Measurements from ENCODE around the gene DLGAP4. TPM values are rescaled to one million over a fixed set of nuclear protein-coding genes. Genes with fewer than 3 reads are reported as not detected.
A peak's percentile ranks its signal among the peaks of the same experiment; 100 is the strongest.

The DLGAP4 gene
- total RNA-seq, 1 donor from 2014 or later, result 61.2 TPM

- no peak for TF ChIP-seq CTCF (IDR thresholded peaks at IDR 0.05)
- H3K36me3 ChIP-seq, result no peaks in the 10 kb centered on the region
- H3K4me3 ChIP-seq, result no peak overlapping the region
- H3K27ac ChIP-seq, result no peak overlapping the region
- no peaks in the 10 kb centered on the region for H3K9me3 ChIP-seq
- peaks cover 6% of the 10 kb centered on the region for H3K4me1 ChIP-seq
- intact Hi-C loops (cut with DNase I), result no loop called here
- ATAC-seq (no peak), DNase-seq (peak; percentile 45)
- peaks cover 69% of the 10 kb centered on the region for H3K27me3 ChIP-seq
Observed at GRCh38 chr20:36311141-36311853, 5.2 kb downstream of the DLGAP4 start.

- peaks cover 62% of the 10 kb centered on the region for H3K27me3 ChIP-seq
- H3K36me3 ChIP-seq, result no peaks in the 10 kb centered on the region
- intact Hi-C loops (cut with DNase I), result no loop called here
- H3K9me3 ChIP-seq, result no peaks in the 10 kb centered on the region
- TF ChIP-seq CTCF (IDR thresholded peaks at IDR 0.05), result no peak
- H3K27ac ChIP-seq, result no peak overlapping the region
- DNase-seq (peak; percentile 43), ATAC-seq (no peak)
- no peaks in the 10 kb centered on the region for H3K4me1 ChIP-seq
- H3K4me3 ChIP-seq, result no peak overlapping the region
Observed at GRCh38 chr20:36311854-36312723, 6.0 kb downstream of the DLGAP4 start.

GRCh38 chr20:36312724-36313441, 6.7 kb downstream of the DLGAP4 start:
- TF ChIP-seq CTCF (IDR thresholded peaks at IDR 0.05), result no peak
- Histone ChIP-seq H3K27me3 (peaks cover 54% of the 10 kb centered on the region), H3K36me3 (no peaks in the 10 kb centered on the region), H3K27ac (no peak overlapping the region), H3K4me3 (no peak overlapping the region), H3K4me1 (no peaks in the 10 kb centered on the region), H3K9me3 (no peaks in the 10 kb centered on the region)
- intact Hi-C loops (cut with DNase I), result no loop called here
- ATAC-seq (no peak), DNase-seq (peak; percentile 49)

- Histone ChIP-seq H3K4me3 (no peak overlapping the region), H3K9me3 (no peaks in the 10 kb centered on the region), H3K27ac (no peak overlapping the region), H3K27me3 (peaks cover 48% of the 10 kb centered on the region), H3K36me3 (no peaks in the 10 kb centered on the region), H3K4me1 (no peaks in the 10 kb centered on the region)
- ATAC-seq, result no peak
- peak; percentile 28 for DNase-seq
- intact Hi-C loops (cut with DNase I), result no loop called here
- no peak for TF ChIP-seq CTCF (IDR thresholded peaks at IDR 0.05)
Observed at GRCh38 chr20:36313476-36313875, 7.3 kb downstream of the DLGAP4 start.

- peaks cover 44% of the 10 kb centered on the region for H3K27me3 ChIP-seq
Observed at GRCh38 chr20:36313926-36314325, 7.8 kb downstream of the DLGAP4 start.

More at GRCh38 chr20:36313926-36314325, 7.8 kb downstream of the DLGAP4 start:
- TF ChIP-seq CTCF (IDR thresholded peaks at IDR 0.05), result no peak
- peak; percentile 48 for DNase-seq
- Histone ChIP-seq H3K4me1 (no peaks in the 10 kb centered on the region), H3K4me3 (no peak overlapping the region), H3K27ac (no peak overlapping the region), H3K36me3 (no peaks in the 10 kb centered on the region), H3K9me3 (no peaks in the 10 kb centered on the region)
- no peak for ATAC-seq
- intact Hi-C loops (cut with DNase I), result no loop called here

All from upper lobe of right lung (tissue), 1 donor.